Stimulated activated CD4-positive, alpha-beta T cell treated with anti-CD3 and anti-CD28 coated beads, Interleukin-12 subunit alpha, Interleukin-12 subunit beta, amount 100 ng/mL, for 48 hours (primary cell): ENCODE data around the gene CACNA1D.

Source experiments
- DNase-seq, 3 donors: peaks; one replicate each; pipeline ENCODE4 v3.0.0-alpha.2; 2020; ENCODE audit warnings: low read depth in 2 of 3, low spot score in 1 of 3

The CACNA1D gene

GRCh38 chr3:53495146-53495519, 722 bp downstream of the CACNA1D start:
- DNase-seq, result no peak

- DNase-seq, result no peak
Measured at GRCh38 chr3:53495520-53496391, 1.3 kb downstream of the CACNA1D start.

GRCh38 chr3:53496392-53496670, 1.9 kb downstream of the CACNA1D start:
- DNase-seq, result no peak

GRCh38 chr3:53496984-53497383, 2.6 kb downstream of the CACNA1D start:
- DNase-seq, result no peak

- DNase-seq, result no peak
Measured at GRCh38 chr3:53498806-53499641, 4.6 kb downstream of the CACNA1D start.

- DNase-seq, result no peak
Measured at GRCh38 chr3:53500165-53500777, 5.9 kb downstream of the CACNA1D start.

- no peak for DNase-seq
Measured at GRCh38 chr3:53501178-53501577, 6.8 kb downstream of the CACNA1D start.

- DNase-seq, result no peak
Measured at GRCh38 chr3:53502737-53503136, 8.3 kb downstream of the CACNA1D start.

GRCh38 chr3:53503195-53503594, 8.8 kb downstream of the CACNA1D start:
- no peak for DNase-seq

GRCh38 chr3:53506110-53506762, 11.8 kb downstream of the CACNA1D start:
- no peak for DNase-seq

- DNase-seq, result no peak
Measured at GRCh38 chr3:53506763-53507145, 12.3 kb downstream of the CACNA1D start.

- DNase-seq, result no peak
Measured at GRCh38 chr3:53509494-53509893, 15.1 kb downstream of the CACNA1D start.

GRCh38 chr3:53510508-53510907, 16.1 kb downstream of the CACNA1D start:
- no peak for DNase-seq

- DNase-seq, result no peak
Measured at GRCh38 chr3:53511246-53511645, 16.8 kb downstream of the CACNA1D start.

- DNase-seq, result no peak
Measured at GRCh38 chr3:53513556-53514190, 19.3 kb downstream of the CACNA1D start.

GRCh38 chr3:53516339-53516738, 21.9 kb downstream of the CACNA1D start:
- no peak for DNase-seq

- DNase-seq, result no peak
Measured at GRCh38 chr3:53518495-53518981, 24.1 kb downstream of the CACNA1D start.

- no peak for DNase-seq
Measured at GRCh38 chr3:53519065-53519709, 24.8 kb downstream of the CACNA1D start.

GRCh38 chr3:53523346-53523745, 28.9 kb downstream of the CACNA1D start:
- DNase-seq, result no peak

- no peak for DNase-seq
Measured at GRCh38 chr3:53524566-53524965, 30.2 kb downstream of the CACNA1D start.
